GM12874 (cell line): Measurements from ENCODE around the gene NDEL1.

Experiments used
- TF ChIP-seq, protein P1 (sequence below): IDR thresholded peaks from 2 replicates; pipeline ENCODE4 v1.5.1; 2011; ENCODE audit warnings: low read depth, mild to moderate bottlenecking, control low read depth, low read length, moderate library complexity; ENCODE audit not compliant: insufficient read depth

NDEL1 gene

DNA sequence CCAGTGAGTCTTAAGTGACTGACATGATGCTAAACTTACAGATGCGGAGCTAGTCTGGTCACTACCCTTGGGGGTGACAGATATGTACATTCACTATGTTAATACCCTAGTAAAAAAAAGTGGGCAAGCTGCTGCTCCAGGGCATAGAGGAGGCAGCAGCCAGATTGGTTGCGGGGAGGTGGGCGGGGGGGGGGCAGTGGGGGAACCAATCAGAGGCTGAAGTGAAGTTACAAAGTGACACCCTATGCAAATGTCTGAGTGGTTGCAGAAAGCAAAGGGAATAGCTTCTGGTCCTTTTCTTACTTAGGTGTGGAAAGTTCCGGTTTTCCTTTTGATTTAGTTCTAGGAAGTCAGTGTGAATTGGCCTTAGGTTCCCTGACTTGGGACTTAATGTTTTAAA lies 12.1 kb downstream of the NDEL1 start:
- TF ChIP-seq, protein P1, sequence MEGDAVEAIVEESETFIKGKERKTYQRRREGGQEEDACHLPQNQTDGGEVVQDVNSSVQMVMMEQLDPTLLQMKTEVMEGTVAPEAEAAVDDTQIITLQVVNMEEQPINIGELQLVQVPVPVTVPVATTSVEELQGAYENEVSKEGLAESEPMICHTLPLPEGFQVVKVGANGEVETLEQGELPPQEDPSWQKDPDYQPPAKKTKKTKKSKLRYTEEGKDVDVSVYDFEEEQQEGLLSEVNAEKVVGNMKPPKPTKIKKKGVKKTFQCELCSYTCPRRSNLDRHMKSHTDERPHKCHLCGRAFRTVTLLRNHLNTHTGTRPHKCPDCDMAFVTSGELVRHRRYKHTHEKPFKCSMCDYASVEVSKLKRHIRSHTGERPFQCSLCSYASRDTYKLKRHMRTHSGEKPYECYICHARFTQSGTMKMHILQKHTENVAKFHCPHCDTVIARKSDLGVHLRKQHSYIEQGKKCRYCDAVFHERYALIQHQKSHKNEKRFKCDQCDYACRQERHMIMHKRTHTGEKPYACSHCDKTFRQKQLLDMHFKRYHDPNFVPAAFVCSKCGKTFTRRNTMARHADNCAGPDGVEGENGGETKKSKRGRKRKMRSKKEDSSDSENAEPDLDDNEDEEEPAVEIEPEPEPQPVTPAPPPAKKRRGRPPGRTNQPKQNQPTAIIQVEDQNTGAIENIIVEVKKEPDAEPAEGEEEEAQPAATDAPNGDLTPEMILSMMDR: no peak

DNA sequence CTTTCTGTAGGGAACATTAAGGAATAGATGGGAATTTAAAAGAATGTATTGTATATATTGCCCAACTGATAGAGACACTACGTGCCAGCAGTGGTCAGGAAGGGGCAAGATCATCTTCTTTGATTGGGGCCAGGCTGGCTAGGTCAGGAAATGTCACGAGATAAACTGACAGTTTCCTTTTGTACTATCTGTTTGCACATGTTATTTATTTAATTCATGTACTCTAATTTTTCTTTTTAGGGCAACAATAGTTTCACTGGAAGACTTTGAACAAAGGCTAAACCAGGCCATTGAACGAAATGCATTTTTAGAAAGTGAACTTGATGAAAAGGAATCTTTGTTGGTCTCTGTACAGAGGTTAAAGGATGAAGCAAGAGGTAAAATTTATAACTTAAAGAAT lies 12.6 kb downstream of the NDEL1 start:
- TF ChIP-seq, protein P1: no peak

DNA sequence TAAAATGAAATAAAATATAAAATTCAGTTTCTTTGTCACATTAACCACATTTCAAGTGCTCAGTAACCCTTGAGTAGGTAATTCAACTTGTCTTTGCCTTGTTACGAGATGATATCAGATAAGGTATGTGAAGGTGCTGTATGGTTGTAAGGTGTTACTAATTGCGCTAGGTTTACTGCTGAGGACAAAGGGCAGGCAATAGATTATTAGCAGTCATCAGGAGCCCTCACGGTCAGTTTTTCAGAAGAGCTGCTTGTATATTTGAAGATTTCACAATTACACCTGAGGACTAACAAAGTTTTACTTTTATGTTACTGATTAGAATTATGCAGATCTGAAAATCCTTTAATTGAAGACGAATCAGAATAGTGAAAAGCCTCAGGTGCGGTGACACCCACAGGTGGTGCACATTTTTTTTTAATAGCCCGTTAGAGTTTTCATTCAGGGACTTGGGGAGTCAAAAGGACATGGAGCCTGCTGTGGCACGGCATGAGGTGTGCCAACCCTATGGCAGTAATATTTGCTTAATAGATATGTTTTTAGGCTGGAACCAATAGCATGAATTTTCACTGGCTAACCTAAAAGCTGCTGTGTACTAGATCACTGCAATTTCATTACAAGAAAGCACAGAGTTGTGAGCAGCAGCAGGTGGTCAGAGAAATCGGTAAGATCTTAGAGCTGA lies 16.4 kb downstream of the NDEL1 start:
- TF ChIP-seq, protein P1: no peak

DNA sequence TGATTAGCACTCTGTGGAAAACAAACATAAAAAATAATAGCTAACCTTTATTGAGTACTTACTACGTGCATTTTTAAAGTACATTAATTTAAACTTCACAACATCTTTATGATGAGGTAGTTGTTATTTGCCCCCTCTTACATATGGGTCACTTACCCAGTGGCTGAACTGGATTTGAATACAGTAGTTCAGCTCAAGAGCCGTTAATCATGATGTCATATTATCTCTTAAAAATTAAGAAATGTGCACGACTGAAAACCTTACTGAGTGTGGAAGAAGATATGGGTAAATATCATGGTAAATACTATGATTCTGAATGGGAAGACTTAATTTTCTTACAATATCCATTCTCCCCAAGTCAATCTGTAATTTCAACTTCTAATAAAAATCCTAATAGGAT lies 17.6 kb downstream of the NDEL1 start:
- TF ChIP-seq, protein P1: no peak

DNA sequence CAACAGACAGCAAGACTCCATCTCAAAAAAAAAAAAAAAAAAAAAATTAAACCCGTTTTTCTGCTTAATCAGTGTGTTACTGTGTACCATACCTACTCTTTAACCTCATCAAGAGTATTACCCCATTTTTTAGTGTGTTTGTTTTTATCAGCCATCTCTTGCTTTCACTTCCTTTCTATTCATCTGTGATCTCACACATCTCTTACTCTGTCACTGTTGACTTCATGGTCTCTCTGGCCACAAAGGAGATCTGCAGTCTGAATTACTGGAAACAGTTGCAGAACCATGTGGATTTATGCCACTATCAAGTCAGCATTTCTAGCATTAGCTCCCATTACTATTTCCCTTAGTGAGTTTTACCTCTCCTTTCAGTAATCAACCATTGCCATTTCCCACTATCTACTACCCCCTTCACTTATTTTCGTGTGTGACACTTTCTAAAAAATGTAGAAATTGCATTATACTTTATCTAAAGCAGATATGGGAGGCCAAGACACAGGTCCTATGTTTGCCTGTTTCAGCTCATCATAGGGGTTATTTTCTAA lies 20.1 kb downstream of the NDEL1 start:
- TF ChIP-seq, protein P1: no peak

DNA sequence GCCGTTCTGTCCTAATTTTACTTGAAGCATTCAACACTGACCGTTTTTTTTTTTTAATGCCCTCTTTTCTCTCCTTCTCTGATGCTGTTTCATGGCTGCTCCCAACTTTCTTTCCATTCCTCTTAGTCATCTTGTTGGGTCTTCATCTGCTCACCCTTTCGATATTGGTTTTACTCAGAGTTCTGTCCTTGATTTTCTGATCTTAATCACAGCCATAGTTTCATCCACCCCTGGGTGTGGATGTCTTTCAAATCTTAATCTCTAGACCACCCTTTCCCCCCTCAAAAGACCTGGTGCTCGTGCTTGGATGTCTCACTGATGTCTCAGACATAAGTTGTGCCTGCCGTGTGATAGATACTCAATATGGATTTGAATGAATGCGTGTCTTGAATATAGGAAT lies 22.4 kb downstream of the NDEL1 start:
- TF ChIP-seq, protein P1: no peak

DNA sequence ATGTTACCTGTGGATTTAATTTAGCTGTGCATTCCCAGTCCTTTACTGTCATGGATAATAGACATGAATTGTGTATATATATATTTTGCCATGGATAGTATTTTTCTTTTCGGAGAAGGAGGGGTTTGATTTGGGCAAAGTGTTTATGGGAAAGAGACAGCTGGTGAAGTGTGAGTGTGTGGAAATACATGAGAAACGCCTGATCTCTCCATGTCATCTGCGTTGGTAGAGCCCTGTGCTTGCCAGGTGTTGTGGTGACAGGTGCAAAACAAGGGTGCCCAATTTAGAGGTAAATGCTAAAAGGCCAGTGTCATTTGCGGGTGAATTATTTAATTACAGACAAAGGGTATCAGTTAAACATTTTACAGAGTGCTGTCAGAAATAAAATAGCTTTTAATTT lies 23.4 kb downstream of the NDEL1 start:
- TF ChIP-seq, protein P1: no peak
